B cell (primary cell): ENCODE measurements around the gene LY9. TPM values are rescaled to one million over a fixed set of nuclear protein-coding genes. Genes with fewer than 3 reads are reported as not detected.

Experiments used
- ATAC-seq: fragments of 200-7000 bp; cut with Tn5 transposase; one replicate; pipeline ENCODE4 v1.10.0; 2021; ENCODE audit warnings: low read depth, mild to moderate bottlenecking, moderate number of reproducible peaks, moderate library complexity
- CTCF ChIA-PET: fragments of 350-600 bp; sonication (Branson Sonifier 250); formaldehyde crosslinking; loops from one replicate; lab custom pipeline; 2021; ENCODE audit warnings: antibody characterized with exemption, inconsistent platforms; lab: Charles Lee
- POLR2A ChIA-PET: fragments of 350-600 bp; sonication (Branson Sonifier 250); formaldehyde crosslinking; loops from one replicate; lab custom pipeline; 2021; ENCODE audit warnings: antibody characterized with exemption; lab: Charles Lee
- DNase-seq: peaks from one replicate; pipeline ENCODE4 v3.0.0; 2013
- H2AFZ ChIP-seq: 2 replicates; pipeline ENCODE4 v1.6.1; 2012; ENCODE audit warnings: mild to moderate bottlenecking, low read depth, low read length; ENCODE audit not compliant: insufficient read depth, poor library complexity, severe bottlenecking
- H3K27ac ChIP-seq, 2 donors: 1 replicate in 1 of 2; 2 replicates in 1 of 2; pipeline ENCODE4 v1.5.1; 2012 to 2013; ENCODE audit warnings: low read length in 2 of 2, mild to moderate bottlenecking in 2 of 2, moderate library complexity in 1 of 2
- H3K27me3 ChIP-seq, 4 experiments: fragments of 200-600 bp in 1 of 4; sonication (generic) in 1 of 4; replicated peaks in 1 of 4; 1 replicate in 2 of 4; 2 replicates in 2 of 4; pipeline versions ENCODE4 v1.6.1 to v1.7.0; 2013 to 2016; ENCODE audit warnings: low read length in 3 of 4, mild to moderate bottlenecking in 2 of 4, mixed read lengths in 1 of 4, moderate library complexity in 1 of 4; ENCODE audit not compliant: insufficient read depth in 4 of 4, control insufficient read depth in 3 of 4; ENCODE audit errors: control extremely low read depth in 1 of 4
- H3K36me3 ChIP-seq, 2 experiments: replicated peaks in 1 of 2; 1 replicate in 1 of 2; 2 replicates in 1 of 2; pipeline versions ENCODE4 v1.6.1 to v1.7.1; 2013; ENCODE audit warnings: low read length in 1 of 2; ENCODE audit not compliant: insufficient read depth in 2 of 2, control insufficient read depth in 1 of 2; ENCODE audit errors: control extremely low read depth in 1 of 2, extremely low read depth in 1 of 2
- H3K4me1 ChIP-seq, 2 donors: fragments of 200-600 bp in 1 of 2; sonication (generic) in 1 of 2; 1 replicate in 1 of 2; 2 replicates in 1 of 2; pipeline versions ENCODE4 v1.5.1 to v1.6.1; 2013 to 2017; ENCODE audit warnings: low read length in 2 of 2; ENCODE audit not compliant: control insufficient read depth in 2 of 2, insufficient read depth in 2 of 2
- H3K4me2 ChIP-seq: replicated peaks from 2 replicates; pipeline ENCODE3; 2012; ENCODE audit warnings: mild to moderate bottlenecking, low read depth, low read length; ENCODE audit not compliant: poor library complexity, severe bottlenecking
- H3K4me3 ChIP-seq, 5 experiments: fragments of 200-600 bp in 1 of 5; sonication (generic) in 1 of 5; 1 replicate in 3 of 5; 2 replicates in 2 of 5; pipeline versions ENCODE4 v1.5.1 to v1.7.0; 2011 to 2016; ENCODE audit warnings: low read length in 4 of 5, mild to moderate bottlenecking in 4 of 5, low read depth in 2 of 5, control low read depth in 1 of 5, moderate library complexity in 1 of 5; ENCODE audit not compliant: insufficient read depth in 1 of 5; ENCODE audit errors: control extremely low read depth in 1 of 5, extremely low read depth in 1 of 5
- H3K79me2 ChIP-seq: fragments of 200-600 bp; sonication (generic); one replicate; pipeline ENCODE4 v1.6.0; 2016; ENCODE audit warnings: low read length; ENCODE audit not compliant: control insufficient read depth, insufficient read depth
- H3K9ac ChIP-seq: fragments of 200-600 bp; sonication (generic); 2 replicates; pipeline ENCODE4 v1.6.1; 2017; ENCODE audit warnings: mild to moderate bottlenecking, low read length, moderate library complexity
- H3K9me3 ChIP-seq, 3 donors: one replicate each; pipeline versions ENCODE4 v1.6.1 to v1.7.1; 2013; ENCODE audit warnings: low read length in 2 of 3; ENCODE audit not compliant: control insufficient read depth in 2 of 3, insufficient read depth in 1 of 3; ENCODE audit errors: control extremely low read depth in 1 of 3
- H4K20me1 ChIP-seq: 2 replicates; pipeline ENCODE4 v1.6.0; 2012; ENCODE audit warnings: mild to moderate bottlenecking, low read length; ENCODE audit not compliant: insufficient read depth, control insufficient read depth, poor library complexity, severe bottlenecking
- H3K27ac Mint-ChIP-seq: one replicate; pipeline ENCODE4 v1.8.0; 2021; ENCODE audit warnings: mixed read lengths
- H3K27me3 Mint-ChIP-seq: one replicate; pipeline ENCODE4 v1.8.0; 2021; ENCODE audit warnings: mixed read lengths
- H3K4me1 Mint-ChIP-seq: one replicate; pipeline ENCODE4 v1.8.0; 2021; ENCODE audit warnings: mixed read lengths
- H3K4me3 Mint-ChIP-seq: one replicate; pipeline ENCODE4 v1.8.0; 2021; ENCODE audit warnings: mixed read lengths
- H3K9me3 Mint-ChIP-seq: one replicate; pipeline ENCODE4 v1.8.0; 2022; ENCODE audit warnings: mixed read lengths; ENCODE audit not compliant: insufficient read depth
- EZH2 ChIP-seq: IDR thresholded peaks from 2 replicates; pipeline ENCODE4 v1.6.1; 2012; ENCODE audit warnings: borderline replicate concordance, low read depth, mild to moderate bottlenecking, moderate library complexity, low read length; ENCODE audit not compliant: insufficient read depth, poor library complexity, severe bottlenecking
- WGBS: methylation state at CpG from one replicate; pipeline ENCODE4 v1.1.5; 2013; ENCODE audit warnings: missing lambda C conversion rate; ENCODE audit not compliant: insufficient coverage; 5-methylcytosine and 5-hydroxymethylcytosine counted together
- intact Hi-C: fragments of 100-400 bp; cut with micrococcal nuclease; formaldehyde crosslinking; loops from one replicate; pipeline ENCODE4 v1.10.0; 2022
- polyA plus RNA-seq: library from polyadenylated mRNA; depleted of rRNA; stranded (reverse); fragments of >200 nt; gene quantifications from 2 replicates; pipeline ENCODE4 v1.2.3, GENCODE V29; 2012
- total RNA-seq, 2 donors: library from RNA; stranded (reverse); fragments of 120-200 nt in 1 of 2; gene quantifications; 1 replicate in 1 of 2; 2 replicates in 1 of 2; pipeline versions ENCODE4 v1.2.3 to v1.2.4, GENCODE V29; 2013 to 2022
- TF ChIP-seq, protein P1 (sequence below): fragments of 200-600 bp; IDR thresholded peaks from one replicate; pipeline ENCODE4 v1.8.0; 2022; ENCODE audit warnings: antibody characterized with exemption, mild to moderate bottlenecking

Gene LY9
- total and polyA plus RNA-seq, 2 donors (not counting 1 experiment from before 2014, with no cell fraction given) = 252 to 365 TPM

DNA sequence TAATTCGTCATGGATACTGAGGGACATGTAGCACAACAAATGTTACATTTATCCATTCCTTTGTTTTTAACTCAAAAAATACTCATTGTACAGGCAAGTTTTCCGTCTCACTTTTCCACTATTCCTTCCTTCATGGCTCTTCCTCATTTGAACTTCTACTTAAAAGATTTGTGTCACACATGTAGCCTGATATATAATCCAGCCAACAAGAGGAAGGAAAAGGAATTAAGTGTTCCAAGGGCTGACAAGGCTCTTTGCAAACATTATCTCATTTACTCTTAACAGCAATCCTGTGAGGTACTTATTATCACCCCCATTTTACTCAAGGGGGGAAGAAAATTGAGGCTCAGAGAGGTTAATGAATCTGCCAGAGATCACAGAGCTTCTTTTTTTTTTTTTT lies 43.8 kb downstream of the LY9 start:
- H4K20me1 ChIP-seq = no peaks in the 10 kb centered on the region
- H3K79me2 ChIP-seq = no peaks in the 10 kb centered on the region
- no peak overlapping the region for H3K4me3 ChIP-seq
- TF ChIP-seq, protein P1, sequence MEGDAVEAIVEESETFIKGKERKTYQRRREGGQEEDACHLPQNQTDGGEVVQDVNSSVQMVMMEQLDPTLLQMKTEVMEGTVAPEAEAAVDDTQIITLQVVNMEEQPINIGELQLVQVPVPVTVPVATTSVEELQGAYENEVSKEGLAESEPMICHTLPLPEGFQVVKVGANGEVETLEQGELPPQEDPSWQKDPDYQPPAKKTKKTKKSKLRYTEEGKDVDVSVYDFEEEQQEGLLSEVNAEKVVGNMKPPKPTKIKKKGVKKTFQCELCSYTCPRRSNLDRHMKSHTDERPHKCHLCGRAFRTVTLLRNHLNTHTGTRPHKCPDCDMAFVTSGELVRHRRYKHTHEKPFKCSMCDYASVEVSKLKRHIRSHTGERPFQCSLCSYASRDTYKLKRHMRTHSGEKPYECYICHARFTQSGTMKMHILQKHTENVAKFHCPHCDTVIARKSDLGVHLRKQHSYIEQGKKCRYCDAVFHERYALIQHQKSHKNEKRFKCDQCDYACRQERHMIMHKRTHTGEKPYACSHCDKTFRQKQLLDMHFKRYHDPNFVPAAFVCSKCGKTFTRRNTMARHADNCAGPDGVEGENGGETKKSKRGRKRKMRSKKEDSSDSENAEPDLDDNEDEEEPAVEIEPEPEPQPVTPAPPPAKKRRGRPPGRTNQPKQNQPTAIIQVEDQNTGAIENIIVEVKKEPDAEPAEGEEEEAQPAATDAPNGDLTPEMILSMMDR = no peak
- no peak for TF ChIP-seq EZH2
- ChIA-PET CTCF (interaction anchor here (1.9 to 6.6 kb wide), 2 partner anchors 10 to 113 kb away, joined by 6 to 111 read pairs; partner anchors contain the start of gene ITLN2), POLR2A (interaction anchor here (0.7 kb wide), 1 partner anchor 258 kb away, joined by 3 read pairs; no protein-coding TSS in a partner anchor)
- peaks cover 0 to 4% (median 1%) of the 10 kb centered on the region in 3 donors for H3K9me3 ChIP-seq
- whole genome bisulfite sequencing = 100% methylated on average over 1 of the region's 2 CpGs
- H3K27ac ChIP-seq = no peak overlapping the region
- H3K36me3 ChIP-seq = no peaks in the 10 kb centered on the region
- DNase-seq (peak; percentile 2), ATAC-seq (no peak)
- Mint-ChIP-seq H3K9me3 (no peaks in the 10 kb centered on the region), H3K27me3 (no peaks in the 10 kb centered on the region), H3K27ac (no peak overlapping the region), H3K4me1 (peaks cover 39% of the 10 kb centered on the region), H3K4me3 (no peak overlapping the region)
- no peak overlapping the region for H2AFZ ChIP-seq
- intact Hi-C loops = loop anchor here (5.0 to 10.0 kb wide), 2 partner anchors 42 to 45 kb away; partner anchors contain the start of genes ITLN1 and LY9
- no peak overlapping the region for H3K4me2 ChIP-seq
- no peaks in the 10 kb centered on the region for H3K27me3 ChIP-seq
- H3K4me1 ChIP-seq = peaks cover 35 to 37% of the 10 kb centered on the region in 2 donors
- no peak overlapping the region for H3K9ac ChIP-seq

DNA sequence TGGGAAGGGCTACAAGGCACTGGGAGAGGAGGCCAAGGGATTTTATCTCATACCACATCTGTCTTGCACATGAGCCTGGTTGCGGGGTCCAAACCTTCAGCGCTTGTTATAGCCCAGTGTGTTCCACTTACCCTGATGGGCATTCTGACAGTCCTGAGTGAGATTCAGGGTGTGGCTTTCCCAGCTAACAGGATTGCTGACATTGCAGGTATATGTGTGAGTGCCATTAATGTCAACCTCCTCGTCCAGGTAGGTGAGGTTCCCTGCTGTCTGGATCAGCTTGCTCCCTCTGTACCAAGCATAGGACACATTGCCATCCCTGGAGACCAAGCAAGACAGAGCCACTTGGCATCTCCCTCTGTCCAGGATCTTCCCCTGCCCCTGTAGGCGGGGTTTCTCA lies 45.1 kb downstream of the LY9 start:
- ATAC-seq (no peak), DNase-seq (no peak)
- no peaks in the 10 kb centered on the region for H3K27me3 Mint-ChIP-seq
- Histone ChIP-seq H3K27me3 (no peaks in the 10 kb centered on the region), H3K27ac (no peak overlapping the region), H3K4me1 (peaks cover 34 to 37% of the 10 kb centered on the region in 2 donors), H4K20me1 (no peaks in the 10 kb centered on the region), H3K36me3 (no peaks in the 10 kb centered on the region), H3K9ac (no peak overlapping the region), H3K4me3 (no peak overlapping the region), H2AFZ (no peak overlapping the region), H3K79me2 (no peaks in the 10 kb centered on the region), H3K4me2 (no peak overlapping the region), H3K9me3 (peaks cover 0 to 7% (median 5%) of the 10 kb centered on the region in 3 donors)
- WGBS = 100% methylated on average over 3 of the region's 4 CpGs
- H3K9me3 Mint-ChIP-seq = no peaks in the 10 kb centered on the region
- intact Hi-C loops = no loop called here
- POLR2A ChIA-PET = no interaction called here
- no peak overlapping the region for H3K27ac Mint-ChIP-seq
- H3K4me1 Mint-ChIP-seq = peaks cover 34% of the 10 kb centered on the region
- no peak for TF ChIP-seq EZH2
- TF ChIP-seq, protein P1 = no peak
- CTCF ChIA-PET = interaction anchor here (0.6 to 1.9 kb wide), 5 partner anchors 9 to 116 kb away, joined by 3 to 6 read pairs (median 5); no protein-coding TSS in a partner anchor
- no peak overlapping the region for H3K4me3 Mint-ChIP-seq
